OCI-LY7 (cell line): Measurements from ENCODE around the gene GRK3.
"Not testable (repeated sequence)": the region's sequence is repeated elsewhere in the genome, so short reads cannot be mapped to it uniquely, and the experiment has no call there.

Experiments
- CTCF ChIP-seq: fragments of 200-600 bp; sonication (generic); conservative IDR thresholded peaks from 2 replicates; pipeline ENCODE4 v1.5.1; 2014; ENCODE audit warnings: mild to moderate bottlenecking, antibody characterized with exemption, low read length, moderate library complexity, mixed read lengths
- EZH2phosphoT487 ChIP-seq: fragments of 200-600 bp; sonication (generic); IDR thresholded peaks from 2 replicates; pipeline ENCODE4 v1.6.1; 2018; ENCODE audit warnings: low read depth, borderline replicate concordance, mild to moderate bottlenecking, mixed run types, antibody characterized with exemption, low read length, moderate library complexity, mixed read lengths

- not testable (repeated sequence) for TF ChIP-seq CTCF, EZH2phosphoT487
These were observed 12.1 kb upstream of the GRK3 start for GRCh38 chr22:25552405-25552804.
